Activated naive CD4-positive, alpha-beta T cell treated with anti-CD3 and anti-CD28 coated beads, Interleukin-2, amount 10 ng/mL, durations not matched to agents 7 days and 5 days (primary cell): Measurements from ENCODE around the gene LRRC57.
"Not testable (repeated sequence)": the region's sequence is repeated elsewhere in the genome, so short reads cannot be mapped to it uniquely, and the experiment has no call there.

Experiments
- CTCF ChIA-PET: fragments of 350-600 bp; sonication (Branson Sonifier 250); formaldehyde crosslinking; loops from one replicate; lab custom pipeline; 2021; ENCODE audit warnings: antibody characterized with exemption; lab: Charles Lee
- DNase-seq: peaks from one replicate; pipeline ENCODE4 v3.0.0-alpha.2; 2020
- H3K27ac Mint-ChIP-seq: one replicate; pipeline ENCODE4 v1.8.0; 2021; ENCODE audit warnings: mild to moderate bottlenecking, moderate library complexity, mixed read lengths
- H3K27me3 Mint-ChIP-seq: one replicate; pipeline ENCODE4 v1.8.0; 2021; ENCODE audit warnings: mild to moderate bottlenecking, mixed read lengths
- H3K36me3 Mint-ChIP-seq: one replicate; pipeline ENCODE4 v1.8.0; 2021; ENCODE audit warnings: mixed read lengths
- H3K4me1 Mint-ChIP-seq: one replicate; pipeline ENCODE4 v1.8.0; 2021; ENCODE audit warnings: mixed read lengths
- H3K4me3 Mint-ChIP-seq: one replicate; pipeline ENCODE4 v1.8.0; 2021; ENCODE audit warnings: mild to moderate bottlenecking, moderate library complexity, mixed read lengths
- H3K9me3 Mint-ChIP-seq: one replicate; pipeline ENCODE4 v1.8.0; 2021; ENCODE audit warnings: mixed read lengths

The LRRC57 gene

GRCh38 chr15:42576776-42577175 lies 28.2 kb upstream of the LRRC57 start:
- Mint-ChIP-seq H3K27ac (no peak overlapping the region), H3K4me3 (peak overlapping the region; percentile 89), H3K27me3 (peaks cover 68% of the 10 kb centered on the region), H3K9me3 (no peaks in the 10 kb centered on the region), H3K4me1 (peaks cover 55% of the 10 kb centered on the region), H3K36me3 (peaks cover 5% of the 10 kb centered on the region)
- CTCF ChIA-PET = no interaction called here
- DNase-seq = no peak

GRCh38 chr15:42576040-42576594 lies 27.5 kb upstream of the LRRC57 start:
- Mint-ChIP-seq H3K27me3 (peaks cover 63% of the 10 kb centered on the region), H3K27ac (peak overlapping the region; percentile 66), H3K36me3 (peaks cover 6% of the 10 kb centered on the region), H3K4me3 (peak overlapping the region; percentile 89), H3K9me3 (no peaks in the 10 kb centered on the region), H3K4me1 (peaks cover 48% of the 10 kb centered on the region)
- no peak for DNase-seq
- CTCF ChIA-PET = interaction anchor here (0.9 to 1.1 kb wide), 4 partner anchors 11 to 28 kb away, joined by 3 read pairs; partner anchors contain the start of genes HAUS2 and LRRC57

GRCh38 chr15:42575188-42576039 lies 26.8 kb upstream of the LRRC57 start, which contains the start of gene STARD9:
Gene STARD9, plus strand, starts transcription at chr15:42575606. Its CDS starts 110 bp downstream, at chr15:42575716.
- H3K27me3 Mint-ChIP-seq = peaks cover 56% of the 10 kb centered on the region
- peak within 1 kb of the TSS; percentile 89 for H3K27ac Mint-ChIP-seq
- H3K36me3 Mint-ChIP-seq = peaks cover 5% of the 10 kb centered on the region
- CTCF ChIA-PET = interaction anchor here (0.6 to 1.1 kb wide), 5 partner anchors 12 to 27 kb away, joined by 3 read pairs; partner anchors contain the start of genes HAUS2 and LRRC57
- H3K9me3 Mint-ChIP-seq = no peaks in the 10 kb centered on the region
- peaks cover 43% of the 10 kb centered on the region for H3K4me1 Mint-ChIP-seq
- peak within 1 kb of the TSS; percentile 89 for H3K4me3 Mint-ChIP-seq
- DNase-seq = peak; percentile 97

GRCh38 chr15:42558739-42559138 lies 10.1 kb upstream of the LRRC57 start:
- no peak for DNase-seq

GRCh38 chr15:42556550-42557207 lies 8.1 kb upstream of the LRRC57 start:
- not testable (repeated sequence) for H3K27me3 Mint-ChIP-seq, H3K9me3 Mint-ChIP-seq, H3K27ac Mint-ChIP-seq, H3K4me3 Mint-ChIP-seq, DNase-seq
- CTCF ChIA-PET = interaction anchor here (0.6 kb wide), 1 partner anchor 454 kb away, joined by 3 read pairs; no protein-coding TSS in a partner anchor
- Mint-ChIP-seq H3K4me1 (peaks cover 20% of the 10 kb centered on the region), H3K36me3 (peaks cover 28% of the 10 kb centered on the region)

More at GRCh38 chr15:42558739-42559138, 10.1 kb upstream of the LRRC57 start:
- Mint-ChIP-seq H3K27me3 (no peaks in the 10 kb centered on the region), H3K4me1 (peaks cover 9% of the 10 kb centered on the region), H3K36me3 (peaks cover 28% of the 10 kb centered on the region), H3K27ac (no peak overlapping the region), H3K4me3 (no peak overlapping the region), H3K9me3 (no peaks in the 10 kb centered on the region)
- CTCF ChIA-PET = no interaction called here

- Mint-ChIP-seq H3K36me3 (peaks cover 18% of the 10 kb centered on the region), H3K27ac (no peak overlapping the region), H3K4me3 (no peak overlapping the region), H3K9me3 (no peaks in the 10 kb centered on the region), H3K27me3 (peaks cover under 1% of the 10 kb centered on the region), H3K4me1 (peaks cover 42% of the 10 kb centered on the region)
- CTCF ChIA-PET = no interaction called here
- no peak for DNase-seq
Observed at GRCh38 chr15:42553554-42553953, 5.0 kb upstream of the LRRC57 start.

GRCh38 chr15:42549741-42550392 lies 1.3 kb upstream of the LRRC57 start:
- H3K36me3 Mint-ChIP-seq = peaks cover 34% of the 10 kb centered on the region
- no peak for DNase-seq
- peak overlapping the region; percentile 96 for H3K27ac Mint-ChIP-seq
- H3K4me1 Mint-ChIP-seq = peaks cover 73% of the 10 kb centered on the region
- peaks cover 4% of the 10 kb centered on the region for H3K27me3 Mint-ChIP-seq
- CTCF ChIA-PET = no interaction called here
- H3K4me3 Mint-ChIP-seq = peak overlapping the region; percentile 90
- no peaks in the 10 kb centered on the region for H3K9me3 Mint-ChIP-seq

- H3K9me3 Mint-ChIP-seq = no peaks in the 10 kb centered on the region
- CTCF ChIA-PET = interaction anchor here (1.0 kb wide), 1 partner anchor 96 kb away, joined by 3 read pairs; no protein-coding TSS in a partner anchor
- H3K36me3 Mint-ChIP-seq = peaks cover 35% of the 10 kb centered on the region
Observed at GRCh38 chr15:42549032-42549491, 469 bp upstream of the LRRC57 start.

GRCh38 chr15:42547918-42548248 lies 710 bp downstream of the LRRC57 start:
- Mint-ChIP-seq H3K36me3 (peaks cover 42% of the 10 kb centered on the region), H3K27me3 (peaks cover 4% of the 10 kb centered on the region), H3K9me3 (no peaks in the 10 kb centered on the region), H3K4me3 (peak overlapping the region; percentile 90), H3K4me1 (peaks cover 64% of the 10 kb centered on the region), H3K27ac (peak overlapping the region; percentile 96)
- CTCF ChIA-PET = interaction anchor here (0.9 to 1.3 kb wide), 3 partner anchors 28 to 97 kb away, joined by 3 to 4 read pairs (median 3); partner anchors contain the start of genes STARD9 and ZNF106
- DNase-seq = no peak

More at GRCh38 chr15:42549032-42549491, 469 bp upstream of the LRRC57 start:
- peak overlapping the region; percentile 90 for H3K4me3 Mint-ChIP-seq
- peaks cover 4% of the 10 kb centered on the region for H3K27me3 Mint-ChIP-seq
- H3K27ac Mint-ChIP-seq = peak overlapping the region; percentile 96
- no peak for DNase-seq
- peaks cover 72% of the 10 kb centered on the region for H3K4me1 Mint-ChIP-seq

- no peak for DNase-seq
- Mint-ChIP-seq H3K27me3 (peaks cover 4% of the 10 kb centered on the region), H3K4me1 (peaks cover 43% of the 10 kb centered on the region), H3K36me3 (peaks cover 46% of the 10 kb centered on the region), H3K9me3 (no peaks in the 10 kb centered on the region), H3K4me3 (no peak overlapping the region), H3K27ac (peak overlapping the region; percentile 37)
- CTCF ChIA-PET = interaction anchor here (0.6 kb wide), 2 partner anchors 10 to 326 kb away, joined by 3 read pairs; no protein-coding TSS in a partner anchor
Observed at GRCh38 chr15:42544853-42545629, 3.6 kb downstream of the LRRC57 start.

GRCh38 chr15:42533246-42533645 lies 15.3 kb downstream of the LRRC57 start:
- H3K4me1 Mint-ChIP-seq = no peaks in the 10 kb centered on the region
- no peak for DNase-seq

GRCh38 chr15:42528970-42529369 lies 19.6 kb downstream of the LRRC57 start:
- no peaks in the 10 kb centered on the region for H3K4me1 Mint-ChIP-seq
- H3K27me3 Mint-ChIP-seq = no peaks in the 10 kb centered on the region
- peaks cover 20% of the 10 kb centered on the region for H3K36me3 Mint-ChIP-seq

More at GRCh38 chr15:42533246-42533645, 15.3 kb downstream of the LRRC57 start:
- CTCF ChIA-PET = no interaction called here
- no peak overlapping the region for H3K4me3 Mint-ChIP-seq
- H3K9me3 Mint-ChIP-seq = no peaks in the 10 kb centered on the region
- H3K27me3 Mint-ChIP-seq = no peaks in the 10 kb centered on the region
- no peak overlapping the region for H3K27ac Mint-ChIP-seq
- H3K36me3 Mint-ChIP-seq = peaks cover 24% of the 10 kb centered on the region

GRCh38 chr15:42523331-42523730 lies 25.3 kb downstream of the LRRC57 start:
- H3K27ac Mint-ChIP-seq = no peak overlapping the region
- H3K9me3 Mint-ChIP-seq = no peaks in the 10 kb centered on the region
- no peak overlapping the region for H3K4me3 Mint-ChIP-seq
- no peaks in the 10 kb centered on the region for H3K27me3 Mint-ChIP-seq
- CTCF ChIA-PET = no interaction called here
- no peaks in the 10 kb centered on the region for H3K4me1 Mint-ChIP-seq
- no peak for DNase-seq
- peaks cover 8% of the 10 kb centered on the region for H3K36me3 Mint-ChIP-seq

More at GRCh38 chr15:42528970-42529369, 19.6 kb downstream of the LRRC57 start:
- peak overlapping the region; percentile 51 for H3K27ac Mint-ChIP-seq
- H3K4me3 Mint-ChIP-seq = no peak overlapping the region
- CTCF ChIA-PET = interaction anchor here (0.6 kb wide), 1 partner anchor 925 kb away, joined by 3 read pairs; no protein-coding TSS in a partner anchor
- no peak for DNase-seq
- H3K9me3 Mint-ChIP-seq = no peaks in the 10 kb centered on the region
